Activated T-helper 1 cell treated with Interleukin-2 at 50 U/mL for 16 hours (primary cell): ENCODE measurements around the gene SMS.

Source experiments
- DNase-seq: peaks from one replicate; pipeline ENCODE4 v3.0.0-alpha.2; 2020; ENCODE audit warnings: low read depth

Gene SMS

DNA sequence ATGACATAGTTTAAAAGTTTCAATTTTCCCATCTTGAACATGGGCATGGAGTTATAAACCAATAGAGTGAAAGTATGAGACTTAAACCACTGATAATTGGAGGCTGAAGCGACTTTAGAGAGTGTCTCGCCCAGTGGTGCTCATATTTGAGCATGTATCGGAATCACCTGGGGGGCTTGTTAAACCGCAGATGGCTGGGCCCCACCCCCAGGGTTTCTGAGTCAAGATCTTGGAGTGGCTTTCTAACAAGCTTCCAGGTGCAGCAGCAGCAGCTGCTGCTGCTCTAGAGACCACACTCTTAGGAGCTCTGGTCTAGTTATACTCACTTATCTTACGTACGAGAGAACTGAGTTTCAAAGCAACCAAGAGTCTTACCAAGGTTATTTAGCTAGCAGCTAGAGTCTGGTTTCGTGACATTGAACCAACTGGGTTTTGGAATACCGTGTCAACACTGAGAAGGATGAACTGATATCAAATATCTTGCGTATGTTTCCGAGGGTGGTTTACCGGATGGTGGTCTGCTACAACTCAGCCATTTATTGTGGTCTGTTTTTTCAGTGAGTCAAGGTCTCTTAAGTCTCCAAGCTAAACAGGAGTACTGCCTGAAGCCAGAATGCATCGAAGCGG is 97.5 kb downstream of the SMS start:
- no peak for DNase-seq

DNA sequence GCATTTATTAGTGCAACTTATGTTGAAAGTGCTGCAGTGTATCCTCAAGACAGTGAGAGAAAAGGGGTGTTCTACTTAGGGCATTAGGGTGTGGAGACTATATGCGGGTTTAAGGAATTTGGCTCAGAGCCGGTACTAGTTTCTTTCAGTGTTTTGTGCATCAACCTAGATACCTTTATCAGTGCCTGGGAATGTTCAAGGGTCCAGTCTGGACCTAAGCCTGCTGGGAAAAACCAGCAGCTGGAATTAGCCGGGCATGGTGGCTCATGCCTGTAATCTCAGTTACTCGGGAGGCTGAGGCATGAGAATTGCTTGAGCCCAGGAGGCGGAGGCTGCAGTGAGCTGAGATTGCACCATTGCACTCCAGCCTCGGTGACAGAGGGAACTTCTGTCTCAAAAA is 99.0 kb downstream of the SMS start:
- no peak for DNase-seq

DNA sequence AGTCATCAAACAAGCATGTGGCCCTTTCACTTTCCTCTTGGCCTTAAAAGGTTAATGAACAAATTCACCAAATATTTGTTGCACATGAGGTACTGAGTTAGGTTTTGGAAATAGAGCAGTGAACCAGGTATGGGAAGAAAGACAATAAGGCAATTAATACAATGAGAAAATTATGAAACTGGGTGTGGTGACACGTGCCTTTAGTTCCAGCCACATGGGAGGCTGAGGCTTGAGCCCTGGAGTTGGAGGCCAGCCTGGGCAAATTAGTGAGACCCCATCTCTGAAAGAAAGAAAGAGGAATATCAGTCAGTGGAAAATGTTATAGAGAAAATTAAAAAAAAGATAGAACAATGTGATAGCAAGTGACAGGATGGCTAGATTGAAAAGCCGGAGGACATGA is 99.7 kb downstream of the SMS start:
- no peak for DNase-seq

DNA sequence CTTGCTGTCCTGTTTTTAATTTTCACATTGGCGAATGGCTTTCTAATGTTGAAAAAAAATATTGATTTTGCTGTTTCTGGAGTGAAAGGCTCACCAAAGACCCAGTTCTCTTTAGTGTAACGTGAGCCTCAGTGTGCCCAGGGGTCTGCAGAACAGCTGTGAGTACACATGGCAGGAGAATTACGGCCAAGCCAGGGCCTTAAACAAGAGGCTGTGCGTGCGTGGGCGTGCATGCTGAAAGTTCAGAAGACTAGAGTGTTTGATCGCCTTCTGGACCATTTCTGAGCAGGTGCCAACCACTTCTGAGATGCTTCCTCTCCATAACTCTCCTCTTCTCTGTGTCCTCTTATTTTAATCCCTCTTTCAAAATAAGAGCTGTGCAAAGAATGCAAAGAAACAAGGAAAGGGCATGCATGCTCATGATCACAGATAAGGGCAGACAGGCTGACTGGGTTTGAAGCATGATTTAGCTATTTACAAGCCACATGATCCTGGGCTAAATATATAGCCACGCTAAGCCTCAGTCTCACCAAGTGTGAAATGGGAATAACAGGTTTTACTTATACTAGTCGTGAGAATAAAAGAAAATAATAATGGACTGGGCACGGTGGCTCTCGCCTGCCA is 101.5 kb downstream of the SMS start:
- no peak for DNase-seq

DNA sequence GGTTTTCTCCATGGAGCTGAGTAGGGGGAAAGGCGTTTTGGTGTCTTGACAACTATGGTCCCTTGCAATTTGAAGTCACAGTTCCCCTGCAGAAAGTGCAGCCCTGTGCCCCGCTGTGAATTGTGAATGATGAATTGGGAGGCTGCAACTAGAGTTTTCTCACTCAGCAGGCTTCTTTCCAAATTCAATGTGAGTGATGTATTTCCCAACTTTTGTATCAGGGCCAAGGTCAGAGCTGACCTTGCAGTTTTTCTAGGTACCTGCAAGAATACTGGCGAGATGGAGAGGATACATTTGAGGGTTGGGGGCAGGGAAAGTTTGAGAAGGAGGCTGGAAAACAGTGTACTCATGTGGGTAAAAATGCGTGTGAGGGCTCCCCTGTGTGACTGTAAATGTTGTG is 103.4 kb downstream of the SMS start:
- no peak for DNase-seq
